ENCODE data around the gene AKAP13.

- TF ChIP-seq ARNT (IDR thresholded peaks at IDR 0.05), result no peak
- no peak for TF ChIP-seq SUZ12 (IDR thresholded peaks at IDR 0.05)
- TF ChIP-seq BHLHE40 (IDR thresholded peaks at IDR 0.05; ENCODE audit: borderline replicate concordance), result no peak
These were observed 237.8 kb downstream of the AKAP13 start for GRCh38 chr15:85618228-85618505.

Data from HEK293T (cell line).